ENCODE measurements around the gene OTC. TPM values are rescaled to one million over a fixed set of nuclear protein-coding genes. Genes with fewer than 3 reads are reported as not detected.

OTC gene
- total and polyA plus RNA-seq, 4 donors, result 41.5 to 72.1 (median 57.1) TPM

- Histone ChIP-seq H3K27ac (ENCODE audit: low read depth in 1 of 2, low read length in 2 of 2) (no peak overlapping the region), H3K4me3 (ENCODE audit: low read depth in 1 of 3, low read length in 3 of 3) (no peak overlapping the region), H3K9me3 (ENCODE audit: control insufficient read depth in 4 of 4, low read length in 3 of 4) (no peaks in the 10 kb centered on the region), H3K27me3 (ENCODE audit: control insufficient read depth in 4 of 4, insufficient read depth in 4 of 4, low read length in 3 of 4) (no peaks in the 10 kb centered on the region), H3K4me1 (ENCODE audit: control insufficient read depth in 4 of 4, insufficient read depth in 4 of 4, low read length in 3 of 4) (no peaks in the 10 kb centered on the region), H3K36me3 (ENCODE audit: control insufficient read depth in 4 of 4, insufficient read depth in 3 of 4, low read depth in 1 of 4, low read length in 3 of 4) (no peaks in the 10 kb centered on the region), H3K9ac (ENCODE audit: low read depth in 1 of 2, low read length in 2 of 2) (no peak overlapping the region)
- TF ChIP-seq NR2F2 (IDR thresholded peaks at IDR 0.05) (no peak), RAD21 (IDR thresholded peaks at IDR 0.05) (no peak), ZBTB33 (IDR thresholded peaks at IDR 0.05) (no peak), HNF4A (conservative IDR thresholded peaks at IDR 0.05) (no peak), EGR1 (IDR thresholded peaks at IDR 0.05; ENCODE audit: low read depth in 2 of 2) (no peak), RXRA (IDR thresholded peaks at IDR 0.05) (no peak), ATF3 (IDR thresholded peaks at IDR 0.05) (no peak), FOXA2 (IDR thresholded peaks at IDR 0.05) (no peak), TAF1 (conservative IDR thresholded peaks at IDR 0.05) (no peak), JUND (IDR thresholded peaks at IDR 0.05) (no peak), YY1 (IDR thresholded peaks at IDR 0.05) (no peak), SP1 (IDR thresholded peaks at IDR 0.05) (no peak), REST (IDR thresholded peaks at IDR 0.05) (no peak)
- no peak for DNase-seq (ENCODE audit: low spot score)
Observed at GRCh38 chrX:38426785-38427184, 74.4 kb downstream of the OTC start.

- no peak for DNase-seq (ENCODE audit: low spot score)
- Histone ChIP-seq H3K27ac (ENCODE audit: low read depth in 1 of 2, low read length in 2 of 2) (no peak overlapping the region), H3K9me3 (ENCODE audit: control insufficient read depth in 4 of 4, low read length in 3 of 4) (no peaks in the 10 kb centered on the region), H3K36me3 (ENCODE audit: control insufficient read depth in 4 of 4, insufficient read depth in 3 of 4, low read depth in 1 of 4, low read length in 3 of 4) (no peaks in the 10 kb centered on the region), H3K4me3 (ENCODE audit: low read depth in 1 of 3, low read length in 3 of 3) (no peak overlapping the region), H3K9ac (ENCODE audit: low read depth in 1 of 2, low read length in 2 of 2) (no peak overlapping the region), H3K27me3 (ENCODE audit: control insufficient read depth in 4 of 4, insufficient read depth in 4 of 4, low read length in 3 of 4) (no peaks in the 10 kb centered on the region), H3K4me1 (ENCODE audit: control insufficient read depth in 4 of 4, insufficient read depth in 4 of 4, low read length in 3 of 4) (peaks cover 0 to 3% (median 3%) of the 10 kb centered on the region in 4 donors)
- 98% methylated on average over 1 of the region's 1 CpG for WGBS
- no peak for TF ChIP-seq RAD21 (IDR thresholded peaks at IDR 0.05)
- no peak for TF ChIP-seq RXRA (IDR thresholded peaks at IDR 0.05)
- TF ChIP-seq ATF3 (IDR thresholded peaks at IDR 0.05), result no peak
- no peak for TF ChIP-seq ZBTB33 (IDR thresholded peaks at IDR 0.05)
- TF ChIP-seq REST (IDR thresholded peaks at IDR 0.05), result no peak
- no peak for TF ChIP-seq GABPA (IDR thresholded peaks at IDR 0.05 in 1 of 2, conservative IDR thresholded peaks at IDR 0.05 in 1 of 2)
- no peak for TF ChIP-seq CTCF (IDR thresholded peaks at IDR 0.05; ENCODE audit: low read depth, low read length, missing input control)
- TF ChIP-seq EGR1 (IDR thresholded peaks at IDR 0.05; ENCODE audit: low read depth in 2 of 2), result no peak
- TF ChIP-seq HNF4G (IDR thresholded peaks at IDR 0.05), result no peak
- TF ChIP-seq TAF1 (conservative IDR thresholded peaks at IDR 0.05), result no peak
- no peak for TF ChIP-seq HNF4A (conservative IDR thresholded peaks at IDR 0.05)
- TF ChIP-seq SP1 (IDR thresholded peaks at IDR 0.05), result no peak
- no peak for TF ChIP-seq FOXA1 (IDR thresholded peaks at IDR 0.05)
- no peak for TF ChIP-seq JUND (IDR thresholded peaks at IDR 0.05)
- no peak for TF ChIP-seq NR2F2 (IDR thresholded peaks at IDR 0.05)
- no peak for TF ChIP-seq FOXA2 (IDR thresholded peaks at IDR 0.05)
- TF ChIP-seq MAX (IDR thresholded peaks at IDR 0.05), result no peak
Observed at GRCh38 chrX:38431525-38431924, 79.1 kb downstream of the OTC start.

All from liver (tissue), 9 donors.